Dermis blood vessel endothelial cell (primary cell): Measurements from ENCODE around the gene CCNJL. TPM values are rescaled to one million over a fixed set of nuclear protein-coding genes. Genes with fewer than 3 reads are reported as not detected.
A peak's percentile ranks its signal among the peaks of the same experiment; 100 is the strongest.

Experiments used
- DNase-seq: peaks from one replicate; pipeline ENCODE4 v3.0.0; 2010
- total RNA-seq: library from RNA; depleted of rRNA; stranded (reverse); fragments of >200 nt; gene quantifications from 2 replicates; pipeline ENCODE4 v1.2.3, GENCODE V29; 2014

The CCNJL gene
- total RNA-seq, 1 donor from 2014 or later: 8.0 TPM

- DNase-seq: no peak
Measured at GRCh38 chr5:160289356-160289651, 23.1 kb downstream of the CCNJL start.

- peak; percentile 88 for DNase-seq
Measured at GRCh38 chr5:160287378-160288051, 24.8 kb downstream of the CCNJL start.

GRCh38 chr5:160286947-160287346 is 25.4 kb downstream of the CCNJL start:
- no peak for DNase-seq

- DNase-seq: no peak
Measured at GRCh38 chr5:160285316-160285715, 27.0 kb downstream of the CCNJL start.

- DNase-seq: no peak
Measured at GRCh38 chr5:160284291-160284873, 28.0 kb downstream of the CCNJL start.

- no peak for DNase-seq
Measured at GRCh38 chr5:160281275-160281674, 31.1 kb downstream of the CCNJL start.

- DNase-seq: no peak
Measured at GRCh38 chr5:160280384-160281095, 31.8 kb downstream of the CCNJL start.

GRCh38 chr5:160278343-160278742 is 34.0 kb downstream of the CCNJL start:
- DNase-seq: no peak

GRCh38 chr5:160274483-160274931 is 37.9 kb downstream of the CCNJL start:
- peak; percentile 31 for DNase-seq

- DNase-seq: no peak
Measured at GRCh38 chr5:160272889-160273288, 39.5 kb downstream of the CCNJL start.

- DNase-seq: no peak
Measured at GRCh38 chr5:160272264-160272663, 40.1 kb downstream of the CCNJL start.

- peak; percentile 33 for DNase-seq
Measured at GRCh38 chr5:160271836-160272235, 40.5 kb downstream of the CCNJL start.

- DNase-seq: peak; percentile 61
Measured at GRCh38 chr5:160271396-160271795, 41.0 kb downstream of the CCNJL start.

- no peak for DNase-seq
Measured at GRCh38 chr5:160270704-160271103, 41.7 kb downstream of the CCNJL start.

- peak; percentile 93 for DNase-seq
Measured at GRCh38 chr5:160269017-160269416, 43.3 kb downstream of the CCNJL start.

GRCh38 chr5:160268121-160268520 is 44.2 kb downstream of the CCNJL start:
- no peak for DNase-seq

- DNase-seq: no peak
Measured at GRCh38 chr5:160266752-160267345, 45.5 kb downstream of the CCNJL start.

GRCh38 chr5:160266044-160266443 is 46.3 kb downstream of the CCNJL start:
- DNase-seq: no peak

- DNase-seq: no peak
Measured at GRCh38 chr5:160263326-160263855, 49.0 kb downstream of the CCNJL start.

- DNase-seq: peak; percentile 70
Measured at GRCh38 chr5:160262151-160263074, 50.0 kb downstream of the CCNJL start.

GRCh38 chr5:160260881-160261815 is 51.2 kb downstream of the CCNJL start:
- DNase-seq: peak; percentile 43
